HL-60 (cell line): ENCODE measurements around the gene RNLS.

ENCODE experiments used
- CTCF ChIP-seq: IDR thresholded peaks from one replicate; pipeline ENCODE4 v1.5.1; 2011; ENCODE audit warnings: low read length, control low read depth, inconsistent platforms; ENCODE audit not compliant: insufficient read depth
- POLR2AphosphoS5 ChIP-seq: IDR thresholded peaks from 2 replicates; pipeline ENCODE4 v1.6.1; 2012; ENCODE audit warnings: low read depth
- REST ChIP-seq: IDR thresholded peaks from 2 replicates; pipeline ENCODE4 v1.6.1; 2012; ENCODE audit warnings: low read depth; ENCODE audit not compliant: insufficient replicate concordance

DNA sequence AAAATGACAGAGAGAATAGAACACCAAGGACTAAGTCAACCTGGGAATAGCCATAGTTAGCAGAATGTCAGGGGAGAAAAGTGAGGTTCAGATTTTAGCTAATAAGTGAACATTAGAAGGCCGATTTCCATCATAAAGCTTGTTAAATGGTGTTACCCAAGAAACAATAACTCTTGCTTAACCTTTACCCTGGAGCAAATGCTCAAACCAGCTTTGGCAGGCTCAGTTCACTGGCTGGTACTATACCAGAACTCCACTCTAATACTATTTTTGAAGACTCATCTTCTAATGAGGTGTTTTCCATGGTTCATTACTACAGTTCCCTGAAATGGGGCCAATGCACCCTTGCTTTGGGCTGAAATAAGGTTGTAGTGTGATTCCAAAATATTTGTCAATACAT is 61.3 kb downstream of the RNLS start:
- TF ChIP-seq CTCF: no peak
- no peak for TF ChIP-seq REST
- TF ChIP-seq POLR2AphosphoS5: no peak
